ENCODE measurements around the gene KCNQ5.
"Not testable (repeated sequence)": the region's sequence is repeated elsewhere in the genome, so short reads cannot be mapped to it uniquely, and the experiment has no call there.

The KCNQ5 gene

DNA sequence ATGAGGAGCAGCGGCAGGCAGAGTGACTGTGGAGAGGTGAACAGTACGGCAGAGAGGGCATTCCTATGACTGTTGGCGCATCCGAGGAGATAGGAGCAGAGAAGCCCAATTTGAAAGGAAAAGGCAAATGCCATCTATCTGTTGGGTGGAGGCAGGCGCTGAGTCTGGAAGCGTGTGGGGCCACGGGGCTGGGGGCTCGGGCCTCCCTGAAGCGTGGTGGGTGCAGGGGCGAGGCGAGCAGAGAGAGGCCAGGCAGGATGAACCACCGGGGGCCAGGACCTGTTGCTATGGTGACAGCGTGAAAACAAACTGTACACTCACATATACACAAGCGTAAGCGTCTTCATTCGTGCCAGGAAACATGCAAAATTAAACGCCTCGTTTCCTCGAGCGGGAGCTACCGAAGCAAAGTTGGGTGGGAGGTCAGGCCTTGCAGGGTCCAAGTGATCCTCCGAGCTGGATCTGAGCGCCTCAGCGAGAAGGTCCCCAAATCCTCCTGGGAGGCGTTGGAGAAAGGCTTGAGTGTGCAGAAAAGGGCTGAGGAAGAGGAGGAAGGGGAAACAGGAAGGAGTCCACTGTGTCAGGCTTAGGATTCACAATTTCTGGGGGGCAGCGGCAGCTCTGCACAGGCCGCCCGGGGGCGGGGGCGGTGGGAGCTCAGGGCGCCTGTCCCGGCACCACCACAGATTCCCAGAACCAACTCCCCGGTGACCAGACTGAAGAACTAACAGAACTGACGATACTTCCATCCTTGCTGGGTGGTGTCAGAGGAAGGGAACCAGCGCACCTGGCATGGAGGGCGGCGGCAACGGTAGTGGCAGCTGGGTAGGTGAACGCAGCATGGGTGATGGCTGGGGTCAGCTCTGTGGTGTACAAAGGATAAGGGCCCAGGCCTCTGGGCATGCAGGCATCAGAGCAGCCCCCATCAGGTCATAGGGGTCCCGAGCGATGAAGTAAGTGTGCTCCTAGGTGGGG is 535.2 kb downstream of the KCNQ5 start:
- DNase-seq: no peak
- in situ Hi-C loops (cut with MboI; ENCODE audit: low pct_unique_long_range_greater_than_20kb, low sequenced_read_pairs): no loop called here

DNA sequence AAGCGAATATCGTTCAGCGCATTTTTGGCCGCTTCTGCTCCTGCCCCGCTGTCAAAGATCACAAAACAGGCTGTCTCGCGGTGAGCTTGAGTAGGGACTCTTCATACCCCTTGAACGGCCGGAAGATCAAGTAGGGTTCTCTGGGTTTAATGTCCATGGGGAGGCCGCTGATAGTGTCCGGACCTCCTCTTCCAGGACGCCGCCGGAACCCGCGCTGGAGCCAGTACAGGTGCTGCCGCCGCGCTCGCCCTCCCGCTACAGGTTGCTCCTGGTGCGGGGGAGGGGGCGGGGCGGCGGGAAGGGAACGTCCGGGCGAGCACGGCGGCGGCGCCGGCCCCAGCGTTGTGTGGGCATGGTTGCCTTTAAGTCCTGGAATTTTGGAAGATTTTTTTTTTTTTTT is 536.0 kb downstream of the KCNQ5 start:
- DNase-seq: no peak
- in situ Hi-C loops (cut with MboI; ENCODE audit: low pct_unique_long_range_greater_than_20kb, low sequenced_read_pairs): no loop called here

GRCh38 chr6:73169111-73169510 is 547.2 kb downstream of the KCNQ5 start:
- DNase-seq: no peak
- in situ Hi-C loops (cut with MboI; ENCODE audit: low pct_unique_long_range_greater_than_20kb, low sequenced_read_pairs): no loop called here

- in situ Hi-C loops (cut with MboI; ENCODE audit: low pct_unique_long_range_greater_than_20kb, low sequenced_read_pairs): no loop called here
- DNase-seq: no peak
These were observed 547.8 kb downstream of the KCNQ5 start for GRCh38 chr6:73169633-73170032.

- no peak for DNase-seq
- in situ Hi-C loops (cut with MboI; ENCODE audit: low pct_unique_long_range_greater_than_20kb, low sequenced_read_pairs): loop anchor here (25.0 kb wide), 1 partner anchor 762 kb away; no protein-coding TSS in a partner anchor
These were observed 552.8 kb downstream of the KCNQ5 start for GRCh38 chr6:73174646-73175045.

- DNase-seq: no peak
- in situ Hi-C loops (cut with MboI; ENCODE audit: low pct_unique_long_range_greater_than_20kb, low sequenced_read_pairs): loop anchor here (25.0 kb wide), 1 partner anchor 764 kb away; no protein-coding TSS in a partner anchor
These were observed 554.2 kb downstream of the KCNQ5 start for GRCh38 chr6:73176057-73176456.

- in situ Hi-C loops (cut with MboI; ENCODE audit: low pct_unique_long_range_greater_than_20kb, low sequenced_read_pairs): loop anchor here (25.0 kb wide), 1 partner anchor 765 kb away; no protein-coding TSS in a partner anchor
- no peak for DNase-seq
These were observed 555.5 kb downstream of the KCNQ5 start for GRCh38 chr6:73177221-73177944.

GRCh38 chr6:73180076-73180738 is 558.3 kb downstream of the KCNQ5 start:
- DNase-seq: no peak
- in situ Hi-C loops (cut with MboI; ENCODE audit: low pct_unique_long_range_greater_than_20kb, low sequenced_read_pairs): loop anchor here (25.0 kb wide), 1 partner anchor 768 kb away; no protein-coding TSS in a partner anchor

- DNase-seq: peak; percentile 83
- in situ Hi-C loops (cut with MboI; ENCODE audit: low pct_unique_long_range_greater_than_20kb, low sequenced_read_pairs): loop anchor here (25.0 kb wide), 1 partner anchor 769 kb away; no protein-coding TSS in a partner anchor
These were observed 559.1 kb downstream of the KCNQ5 start for GRCh38 chr6:73180763-73181619.

- in situ Hi-C loops (cut with MboI; ENCODE audit: low pct_unique_long_range_greater_than_20kb, low sequenced_read_pairs): loop anchor here (25.0 kb wide), 1 partner anchor 770 kb away; no protein-coding TSS in a partner anchor
- no peak for DNase-seq
These were observed 560.2 kb downstream of the KCNQ5 start for GRCh38 chr6:73182021-73182607.

- in situ Hi-C loops (cut with MboI; ENCODE audit: low pct_unique_long_range_greater_than_20kb, low sequenced_read_pairs): loop anchor here (25.0 kb wide), 1 partner anchor 781 kb away; no protein-coding TSS in a partner anchor
- DNase-seq: not testable (repeated sequence)
These were observed 571.4 kb downstream of the KCNQ5 start for GRCh38 chr6:73193302-73193701.

DNA sequence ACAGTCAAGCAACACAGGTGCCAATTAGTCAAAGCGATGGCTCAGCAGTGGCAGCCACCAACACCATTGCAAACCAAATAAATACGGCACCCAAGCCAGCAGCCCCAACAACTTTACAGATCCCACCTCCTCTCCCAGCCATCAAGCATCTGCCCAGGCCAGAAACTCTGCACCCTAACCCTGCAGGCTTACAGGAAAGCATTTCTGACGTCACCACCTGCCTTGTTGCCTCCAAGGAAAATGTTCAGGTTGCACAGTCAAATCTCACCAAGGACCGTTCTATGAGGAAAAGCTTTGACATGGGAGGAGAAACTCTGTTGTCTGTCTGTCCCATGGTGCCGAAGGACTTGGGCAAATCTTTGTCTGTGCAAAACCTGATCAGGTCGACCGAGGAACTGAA is 572.9 kb downstream of the KCNQ5 start:
- DNase-seq: no peak
- in situ Hi-C loops (cut with MboI; ENCODE audit: low pct_unique_long_range_greater_than_20kb, low sequenced_read_pairs): loop anchor here (25.0 kb wide), 1 partner anchor 782 kb away; no protein-coding TSS in a partner anchor

GRCh38 chr6:73200247-73200646 is 578.4 kb downstream of the KCNQ5 start:
- no peak for DNase-seq
- in situ Hi-C loops (cut with MboI; ENCODE audit: low pct_unique_long_range_greater_than_20kb, low sequenced_read_pairs): no loop called here

DNA sequence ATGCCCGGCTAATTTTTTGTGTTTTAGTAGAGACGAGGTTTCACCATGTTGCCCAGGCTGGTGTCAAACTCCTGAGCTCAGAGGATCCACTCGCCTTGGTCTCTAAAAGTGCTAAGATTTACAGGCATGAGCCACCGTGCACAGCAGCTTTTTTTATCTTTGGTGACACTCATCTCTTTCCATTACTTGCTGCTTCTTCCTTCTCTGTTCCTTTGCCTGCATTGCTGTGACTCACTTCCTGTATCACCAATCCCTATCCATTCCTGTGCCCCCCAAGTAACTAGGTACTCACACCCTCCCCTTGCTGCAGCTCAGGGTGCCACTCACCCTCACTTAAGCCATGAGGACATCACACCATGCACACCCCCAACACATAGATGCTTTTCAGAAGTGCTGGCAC is 578.9 kb downstream of the KCNQ5 start:
- peak; percentile 12 for DNase-seq
- in situ Hi-C loops (cut with MboI; ENCODE audit: low pct_unique_long_range_greater_than_20kb, low sequenced_read_pairs): no loop called here

GRCh38 chr6:73203098-73203497 is 581.2 kb downstream of the KCNQ5 start:
- DNase-seq: no peak
- in situ Hi-C loops (cut with MboI; ENCODE audit: low pct_unique_long_range_greater_than_20kb, low sequenced_read_pairs): no loop called here

DNA sequence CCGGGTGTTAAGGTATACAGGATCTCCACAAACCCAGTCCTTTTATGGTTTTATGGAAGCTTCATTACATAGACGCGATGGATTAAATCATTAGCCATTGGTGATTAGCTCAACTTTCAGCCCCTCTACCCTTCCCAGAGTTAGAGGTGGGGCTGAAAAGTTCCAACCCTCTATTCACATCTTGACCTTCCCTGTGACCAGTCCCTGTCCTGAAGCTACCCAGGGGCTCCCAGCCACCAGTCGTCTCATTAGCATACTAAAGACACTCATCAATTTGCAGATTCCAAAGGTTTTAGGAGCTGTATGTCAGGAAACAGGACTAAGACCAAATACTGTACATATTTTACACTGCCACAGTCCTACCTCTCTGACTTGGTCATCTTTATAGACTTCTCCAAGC is 582.4 kb downstream of the KCNQ5 start:
- DNase-seq: no peak
- in situ Hi-C loops (cut with MboI; ENCODE audit: low pct_unique_long_range_greater_than_20kb, low sequenced_read_pairs): no loop called here

DNA sequence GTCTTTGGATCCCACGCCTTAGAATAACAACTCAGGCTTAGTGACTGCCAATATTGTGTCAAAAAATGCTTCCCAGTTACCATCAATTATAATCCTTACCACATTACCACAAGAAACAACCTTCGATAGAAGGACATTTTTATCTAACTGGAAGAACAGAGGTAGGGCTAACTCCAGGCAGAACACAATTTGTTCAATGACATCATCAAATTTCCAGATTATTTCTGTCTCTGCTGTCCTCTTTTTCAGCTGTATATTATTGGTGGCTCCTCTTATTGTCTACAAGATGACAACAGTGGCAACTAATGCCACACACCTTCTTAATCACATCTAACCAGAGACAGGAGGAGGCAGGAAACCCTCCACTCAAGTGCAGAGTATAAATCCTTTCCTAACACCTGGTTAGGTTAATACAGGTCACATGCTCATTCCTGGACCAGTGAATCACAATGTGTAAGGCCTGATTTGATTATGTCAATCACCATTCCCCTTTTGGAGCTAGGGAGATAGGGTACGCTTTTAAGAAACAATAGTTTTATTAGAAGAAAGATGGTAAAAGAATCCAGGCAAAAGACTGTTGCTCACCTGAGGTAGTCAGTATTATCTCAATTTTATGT is 585.5 kb downstream of the KCNQ5 start:
- no peak for DNase-seq
- in situ Hi-C loops (cut with MboI; ENCODE audit: low pct_unique_long_range_greater_than_20kb, low sequenced_read_pairs): no loop called here

DNA sequence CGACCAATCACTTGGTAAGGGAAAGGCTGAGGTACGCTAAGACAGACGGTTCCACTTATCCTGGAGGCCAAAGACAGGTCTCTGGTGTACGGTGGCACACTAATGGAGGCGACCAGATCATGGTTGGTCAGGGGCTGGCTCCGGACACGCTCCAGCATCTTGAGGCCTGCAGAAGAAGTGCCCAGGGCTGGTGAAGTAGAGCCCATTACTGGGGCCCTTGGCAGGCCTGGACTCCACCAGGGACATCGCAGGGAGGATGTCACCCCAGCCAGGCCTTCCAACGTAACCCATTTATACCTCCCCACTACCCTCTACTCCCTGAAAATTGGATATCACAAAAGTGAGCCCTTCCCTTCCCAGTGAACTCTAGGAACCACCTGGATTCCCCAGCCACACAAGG is 587.3 kb downstream of the KCNQ5 start:
- no peak for DNase-seq
- in situ Hi-C loops (cut with MboI; ENCODE audit: low pct_unique_long_range_greater_than_20kb, low sequenced_read_pairs): no loop called here
